H9 (cell line): ENCODE results near the gene KRT9. TPM values are rescaled to one million over a fixed set of nuclear protein-coding genes. Genes with fewer than 3 reads are reported as not detected.

Source experiments
- DNase-seq: peaks from one replicate; pipeline ENCODE4 v3.0.0-alpha.2; 2017
- H2AFZ ChIP-seq: one replicate; pipeline ENCODE4 v1.6.1; 2013; ENCODE audit warnings: mild to moderate bottlenecking, low read length, control low read depth, moderate library complexity
- H2AK5ac ChIP-seq: 2 replicates; pipeline ENCODE4 v1.6.1; 2013; ENCODE audit warnings: low read length, control low read depth, mixed read lengths; ENCODE audit not compliant: insufficient read length
- H2BK120ac ChIP-seq: one replicate; pipeline ENCODE4 v1.6.1; 2013; ENCODE audit warnings: low read depth, mild to moderate bottlenecking, low read length, control low read depth, inconsistent platforms; ENCODE audit not compliant: poor library complexity, severe bottlenecking
- H2BK12ac ChIP-seq: 2 replicates; pipeline ENCODE4 v1.6.1; 2013; ENCODE audit warnings: low read length, control low read depth, mixed read lengths, low read depth; ENCODE audit not compliant: insufficient read length
- H2BK15ac ChIP-seq: 2 replicates; pipeline ENCODE4 v1.6.1; 2013; ENCODE audit warnings: low read depth, low read length, control low read depth
- H2BK20ac ChIP-seq: one replicate; pipeline ENCODE4 v1.6.1; 2013; ENCODE audit warnings: low read depth, mild to moderate bottlenecking, low read length, control low read depth, inconsistent platforms; ENCODE audit not compliant: poor library complexity, severe bottlenecking
- H2BK5ac ChIP-seq: 2 replicates; pipeline ENCODE4 v1.6.1; 2013; ENCODE audit warnings: low read length, control low read depth, mixed read lengths; ENCODE audit not compliant: insufficient read length
- H3K14ac ChIP-seq: 2 replicates; pipeline ENCODE4 v1.6.1; 2013; ENCODE audit warnings: low read length, control low read depth; ENCODE audit not compliant: insufficient read depth
- H3K18ac ChIP-seq: 2 replicates; pipeline ENCODE4 v1.6.1; 2013; ENCODE audit warnings: low read depth, mild to moderate bottlenecking, mixed read lengths, low read length, control low read depth; ENCODE audit not compliant: insufficient read length
- H3K23ac ChIP-seq: 2 replicates; pipeline ENCODE4 v1.6.1; 2013; ENCODE audit warnings: low read length, control low read depth, mixed read lengths, low read depth; ENCODE audit not compliant: insufficient read length
- H3K23me2 ChIP-seq: 2 replicates; pipeline ENCODE4 v1.6.1; 2013; ENCODE audit warnings: low read depth, mild to moderate bottlenecking, mixed read lengths, low read length, control low read depth; ENCODE audit not compliant: insufficient read length, poor library complexity, severe bottlenecking
- H3K27ac ChIP-seq: 2 replicates; pipeline ENCODE4 v1.5.1; 2013; ENCODE audit warnings: low read length, control low read depth, mixed read lengths, low read depth; ENCODE audit not compliant: insufficient read length
- H3K27me3 ChIP-seq: 2 replicates; pipeline ENCODE4 v1.6.1; 2013; ENCODE audit warnings: low read length, control low read depth, inconsistent platforms; ENCODE audit not compliant: insufficient read depth
- H3K4ac ChIP-seq: 2 replicates; pipeline ENCODE4 v1.6.1; 2013; ENCODE audit warnings: low read depth, mild to moderate bottlenecking, control low read depth, inconsistent platforms, low read length, moderate library complexity
- H3K4me1 ChIP-seq: 2 replicates; pipeline ENCODE4 v1.6.1; 2013; ENCODE audit warnings: low read length, control low read depth, inconsistent platforms; ENCODE audit not compliant: insufficient read depth
- H3K4me2 ChIP-seq: 2 replicates; pipeline ENCODE4 v1.6.1; 2013; ENCODE audit warnings: low read length, control low read depth, mixed read lengths; ENCODE audit not compliant: insufficient read length, insufficient read depth
- H3K56ac ChIP-seq: 2 replicates; pipeline ENCODE4 v1.6.1; 2013; ENCODE audit warnings: low read depth, mild to moderate bottlenecking, mixed read lengths, low read length, control low read depth; ENCODE audit not compliant: insufficient read length
- H3K79me1 ChIP-seq: 2 replicates; pipeline ENCODE4 v1.6.1; 2013; ENCODE audit warnings: low read depth, mild to moderate bottlenecking, moderate library complexity, low read length, control low read depth, inconsistent platforms; ENCODE audit not compliant: insufficient read depth, poor library complexity, severe bottlenecking
- H3K79me2 ChIP-seq: 2 replicates; pipeline ENCODE4 v1.6.1; 2013; ENCODE audit warnings: low read length, control low read depth, inconsistent platforms; ENCODE audit not compliant: insufficient read depth
- H3K9ac ChIP-seq: 2 replicates; pipeline ENCODE4 v1.6.1; 2013; ENCODE audit warnings: low read length, control low read depth, mixed read lengths; ENCODE audit not compliant: insufficient read length; ENCODE audit errors: extremely low read depth
- H3K9me3 ChIP-seq: one replicate; pipeline ENCODE4 v1.6.1; 2013; ENCODE audit warnings: low read depth, low read length, inconsistent platforms; ENCODE audit not compliant: control insufficient read depth
- H3T11ph ChIP-seq: one replicate; pipeline ENCODE4 v1.6.1; 2013; ENCODE audit warnings: mild to moderate bottlenecking, low read length, control low read depth, inconsistent platforms
- H4K20me1 ChIP-seq: one replicate; pipeline ENCODE4 v1.6.1; 2013; ENCODE audit not compliant: control insufficient read depth, insufficient read length, insufficient read depth
- H4K5ac ChIP-seq: 2 replicates; pipeline ENCODE4 v1.6.1; 2013; ENCODE audit warnings: low read depth, mild to moderate bottlenecking, mixed read lengths, low read length, control low read depth; ENCODE audit not compliant: insufficient read length
- H4K8ac ChIP-seq: replicated peaks from 2 replicates; pipeline ENCODE4 v1.6.1; 2013; ENCODE audit warnings: low read length, control low read depth, mixed read lengths, low read depth; ENCODE audit not compliant: insufficient read length
- H4K91ac ChIP-seq: 2 replicates; pipeline ENCODE4 v1.6.1; 2013; ENCODE audit warnings: low read depth, mild to moderate bottlenecking, moderate library complexity, mixed read lengths, low read length, control low read depth; ENCODE audit not compliant: insufficient read length
- H3K27ac Mint-ChIP-seq, 3 experiments: 2 replicates in 2 of 3; 3 replicates in 1 of 3; pipeline ENCODE4 v1.8.0; 2020 to 2021; ENCODE audit warnings: mixed read lengths in 3 of 3, mild to moderate bottlenecking in 1 of 3, moderate library complexity in 1 of 3
- H3K27me3 Mint-ChIP-seq: 2 replicates; pipeline ENCODE4 v1.8.0; 2021; ENCODE audit warnings: low read depth, mild to moderate bottlenecking, moderate library complexity, mixed read lengths
- H3K36me3 Mint-ChIP-seq, 3 experiments: 2 replicates in 2 of 3; 3 replicates in 1 of 3; pipeline ENCODE4 v1.8.0; 2020 to 2021; ENCODE audit warnings: low read depth in 3 of 3, mixed read lengths in 3 of 3; ENCODE audit not compliant: insufficient read depth in 1 of 3
- H3K4me1 Mint-ChIP-seq, 2 experiments: 2 replicates each; pipeline ENCODE4 v1.8.0; 2020; ENCODE audit warnings: mixed read lengths in 2 of 2
- H3K4me3 Mint-ChIP-seq, 2 experiments: 2 replicates in 1 of 2; 3 replicates in 1 of 2; pipeline ENCODE4 v1.8.0; 2020 to 2021; ENCODE audit warnings: mild to moderate bottlenecking in 2 of 2, mixed read lengths in 2 of 2, moderate library complexity in 1 of 2
- H3K9me3 Mint-ChIP-seq, 2 experiments: 2 replicates in 1 of 2; 3 replicates in 1 of 2; pipeline ENCODE4 v1.8.0; 2020; ENCODE audit warnings: mild to moderate bottlenecking in 2 of 2, mixed read lengths in 2 of 2, moderate library complexity in 1 of 2
- WGBS: extraction: QIAGEN DNeasy Blood & Tissue Kit; methylation state at CpG from one replicate; pipeline ENCODE4 v1.1.7; 2013; ENCODE audit warnings: missing lambda C conversion rate, low lambda C conversion rate, mixed read lengths; ENCODE audit not compliant: insufficient read length; ENCODE audit errors: extremely low coverage; 5-methylcytosine and 5-hydroxymethylcytosine counted together
- total RNA-seq: library from RNA; stranded (reverse); gene quantifications from 2 replicates; pipeline ENCODE4 v1.2.1, GENCODE V29; 2021
- TF ChIP-seq, protein P1 (sequence below): fragments of 200-600 bp; sonication (generic); conservative IDR thresholded peaks from 3 replicates; pipeline ENCODE4 v1.8.0; 2021; ENCODE audit warnings: antibody characterized with exemption, mild to moderate bottlenecking

KRT9 gene
- total RNA-seq, 1 experiment from 2014 or later, result not detected

DNA sequence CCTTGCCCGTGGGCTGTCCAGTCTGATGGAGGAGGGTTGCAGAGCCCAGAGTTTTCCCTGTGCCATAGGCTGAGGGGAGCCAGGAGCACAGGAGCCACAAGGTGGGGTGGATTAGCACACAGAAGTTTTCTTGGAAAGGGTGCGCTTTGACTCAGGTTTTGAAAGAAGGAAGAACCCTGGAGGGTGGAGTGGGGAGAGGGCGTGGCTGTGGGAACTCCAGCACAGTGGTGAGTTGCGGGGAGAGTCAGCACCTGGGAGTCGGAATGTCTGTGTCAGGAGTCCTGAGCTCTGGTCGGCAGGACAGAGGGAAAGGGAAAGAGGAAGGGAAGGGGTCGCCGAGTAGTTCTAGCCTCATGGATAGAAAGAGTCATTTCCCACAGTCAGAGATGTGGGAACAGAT is 23.7 kb upstream of the KRT9 start:
- no peak for DNase-seq

More for the DNA sequence above, 23.7 kb upstream of the KRT9 start:
- no peak overlapping the region for H2AK5ac ChIP-seq
- H2BK120ac ChIP-seq, result no peak overlapping the region
- H2BK15ac ChIP-seq, result no peak overlapping the region
- no peak overlapping the region for H2AFZ ChIP-seq
- no peaks in the 10 kb centered on the region for H3K79me1 ChIP-seq
- no peaks in the 10 kb centered on the region for H3K27me3 ChIP-seq
- H3K79me2 ChIP-seq, result no peaks in the 10 kb centered on the region; the same call in 1 of the 2 replicates
- H3K4ac ChIP-seq, result no peak overlapping the region
- no peak overlapping the region for H4K8ac ChIP-seq
- no peak overlapping the region for H3K4me2 ChIP-seq
- no peak overlapping the region for H4K5ac ChIP-seq
- Mint-ChIP-seq H3K4me3 (no peak overlapping the region), H3K36me3 (no peaks in the 10 kb centered on the region), H3K4me1 (peaks cover 0 to 12% of the 10 kb centered on the region in 2 experiments; a peak in 1 of 4 replicates), H3K27me3 (peaks cover 8% of the 10 kb centered on the region), H3K27ac (no peak overlapping the region; a peak in 2 of 7 replicates), H3K9me3 (0 out of 5 replicates have a peak, but pooled peaks cover 0 to 3% of the 10 kb centered on the region in 2 experiments)
- H3K56ac ChIP-seq, result no peak overlapping the region
- H3K14ac ChIP-seq, result no peak overlapping the region
- H3K9me3 ChIP-seq, result no peaks in the 10 kb centered on the region
- no peak overlapping the region for H3K9ac ChIP-seq
- H3K18ac ChIP-seq, result no peak overlapping the region
- no peaks in the 10 kb centered on the region for H3K23me2 ChIP-seq
- H2BK5ac ChIP-seq, result no peak overlapping the region
- TF ChIP-seq, protein P1, sequence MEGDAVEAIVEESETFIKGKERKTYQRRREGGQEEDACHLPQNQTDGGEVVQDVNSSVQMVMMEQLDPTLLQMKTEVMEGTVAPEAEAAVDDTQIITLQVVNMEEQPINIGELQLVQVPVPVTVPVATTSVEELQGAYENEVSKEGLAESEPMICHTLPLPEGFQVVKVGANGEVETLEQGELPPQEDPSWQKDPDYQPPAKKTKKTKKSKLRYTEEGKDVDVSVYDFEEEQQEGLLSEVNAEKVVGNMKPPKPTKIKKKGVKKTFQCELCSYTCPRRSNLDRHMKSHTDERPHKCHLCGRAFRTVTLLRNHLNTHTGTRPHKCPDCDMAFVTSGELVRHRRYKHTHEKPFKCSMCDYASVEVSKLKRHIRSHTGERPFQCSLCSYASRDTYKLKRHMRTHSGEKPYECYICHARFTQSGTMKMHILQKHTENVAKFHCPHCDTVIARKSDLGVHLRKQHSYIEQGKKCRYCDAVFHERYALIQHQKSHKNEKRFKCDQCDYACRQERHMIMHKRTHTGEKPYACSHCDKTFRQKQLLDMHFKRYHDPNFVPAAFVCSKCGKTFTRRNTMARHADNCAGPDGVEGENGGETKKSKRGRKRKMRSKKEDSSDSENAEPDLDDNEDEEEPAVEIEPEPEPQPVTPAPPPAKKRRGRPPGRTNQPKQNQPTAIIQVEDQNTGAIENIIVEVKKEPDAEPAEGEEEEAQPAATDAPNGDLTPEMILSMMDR, result no peak
- H2BK12ac ChIP-seq, result no peak overlapping the region
- H4K91ac ChIP-seq, result no peak overlapping the region
- no peak overlapping the region for H3K27ac ChIP-seq
- H3T11ph ChIP-seq, result no peak overlapping the region
- H4K20me1 ChIP-seq, result no peaks in the 10 kb centered on the region
- no peak overlapping the region for H2BK20ac ChIP-seq
- no peaks in the 10 kb centered on the region for H3K4me1 ChIP-seq
- no peak overlapping the region for H3K23ac ChIP-seq
- no CpG with 5 or more reads among the region's 8 CpGs for WGBS
